ENCODE measurements around the gene PAM16.

PAM16 gene

DNA sequence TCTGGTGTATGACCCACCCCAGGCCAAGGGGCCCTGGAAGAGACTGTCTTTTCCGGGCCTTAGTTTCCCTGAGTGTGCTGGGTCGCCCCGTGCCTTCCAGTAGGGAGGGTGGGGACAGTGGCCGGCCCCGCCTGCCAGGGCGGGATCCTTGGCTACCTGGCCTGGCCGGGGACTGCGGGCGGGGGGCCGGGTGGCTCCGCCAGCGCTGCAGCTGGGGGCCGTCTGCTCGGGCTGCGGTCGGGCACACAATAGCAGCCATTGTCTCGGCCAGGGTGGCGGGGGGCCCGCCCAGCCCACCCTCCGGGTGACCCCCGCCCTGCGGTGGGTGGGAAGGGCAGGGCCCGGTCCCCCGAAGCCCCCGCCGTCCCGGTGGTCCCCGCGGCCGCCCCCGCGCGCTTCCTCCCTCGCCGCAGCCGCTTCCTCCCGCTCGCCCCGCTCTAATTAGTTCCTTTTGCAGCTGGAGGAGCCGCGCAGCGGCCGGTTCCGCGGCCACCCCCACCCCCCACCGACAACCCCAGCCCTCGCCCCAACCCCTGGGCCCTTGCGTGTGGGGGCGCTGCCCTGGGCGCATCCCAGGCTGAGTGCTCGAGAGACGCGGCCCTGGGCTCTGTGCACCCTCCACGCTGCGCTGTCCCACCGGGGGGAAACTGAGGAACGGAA, 23.6 kb downstream of the PAM16 start:
- ChIA-PET POLR2A (no interaction called here), CTCF (interaction anchor here (1.0 to 14.1 kb wide), 9 partner anchors 12 to 128 kb away, joined by 3 to 188 read pairs (median 13); partner anchors contain the start of genes GLIS2 and TFAP4)
- Histone ChIP-seq H3K4me1 (ENCODE audit: control extremely low read depth in 1 of 4, control insufficient read depth in 4 of 4, insufficient read depth in 4 of 4, low read length in 3 of 4) (peaks cover 0 to 21% (median 17%) of the 10 kb centered on the region in 4 experiments), H3K27ac (ENCODE audit: insufficient read depth in 1 of 2, low read depth in 1 of 2, low read length in 2 of 2, poor library complexity in 1 of 2, severe bottlenecking in 2 of 2) (no peak overlapping the region), H3K36me3 (ENCODE audit: control insufficient read depth in 4 of 4, insufficient read depth in 4 of 4, low read length in 3 of 4) (no peaks in the 10 kb centered on the region), H3K4me3 (ENCODE audit: control insufficient read depth in 1 of 7, extremely low read depth in 1 of 7, insufficient read depth in 4 of 7, low read depth in 2 of 7, low read length in 6 of 7) (peak overlapping the region; percentile 8 to 77 (median 61)), H3K9me3 (ENCODE audit: control extremely low read depth in 1 of 5, control insufficient read depth in 4 of 5, insufficient read depth in 2 of 5, low read depth in 1 of 5, low read length in 4 of 5) (no peaks in the 10 kb centered on the region), H3K27me3 (replicated peaks in 2 of 5; ENCODE audit: control insufficient read depth in 4 of 5, insufficient read depth in 5 of 5, low read length in 4 of 5) (no peaks in the 10 kb centered on the region)
- WGBS (ENCODE audit: insufficient coverage): 7% methylated on average over 17 of the region's 57 CpGs
- peak in 1 of 3 donors; percentile 58 for DNase-seq

DNA sequence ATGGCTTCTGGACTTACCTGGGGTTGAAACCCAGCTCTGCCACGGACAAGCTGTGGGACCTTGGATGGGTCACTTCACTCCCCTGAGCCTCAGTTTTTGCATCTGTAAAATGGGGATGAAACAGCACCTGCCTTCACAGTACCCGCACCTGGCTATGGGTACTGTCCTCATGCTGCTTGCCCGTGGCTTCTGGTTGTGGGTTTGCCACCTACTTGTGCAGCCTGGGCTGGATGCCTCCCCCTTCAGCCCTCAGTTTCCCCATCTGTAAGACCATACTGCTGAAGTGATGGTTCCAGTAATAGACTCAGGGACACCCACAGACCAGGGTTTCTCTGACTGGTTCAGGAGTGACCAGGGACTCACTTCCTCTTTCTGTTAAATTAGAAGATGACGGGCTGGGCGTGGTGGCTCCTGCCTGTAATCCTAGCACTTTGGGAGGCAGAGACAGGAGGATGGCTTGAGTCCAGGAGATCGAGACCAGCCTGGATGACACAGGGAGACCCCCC, 25.8 kb downstream of the PAM16 start:
- Histone ChIP-seq H3K27ac (ENCODE audit: insufficient read depth in 1 of 2, low read depth in 1 of 2, low read length in 2 of 2, poor library complexity in 1 of 2, severe bottlenecking in 2 of 2) (no peak overlapping the region), H3K4me1 (ENCODE audit: control extremely low read depth in 1 of 4, control insufficient read depth in 4 of 4, insufficient read depth in 4 of 4, low read length in 3 of 4) (peaks cover 0 to 21% (median 17%) of the 10 kb centered on the region in 4 experiments), H3K4me3 (ENCODE audit: control insufficient read depth in 1 of 7, extremely low read depth in 1 of 7, insufficient read depth in 4 of 7, low read depth in 2 of 7, low read length in 6 of 7) (no peak overlapping the region), H3K36me3 (ENCODE audit: control insufficient read depth in 4 of 4, insufficient read depth in 4 of 4, low read length in 3 of 4) (no peaks in the 10 kb centered on the region), H3K27me3 (replicated peaks in 2 of 5; ENCODE audit: control insufficient read depth in 4 of 5, insufficient read depth in 5 of 5, low read length in 4 of 5) (no peaks in the 10 kb centered on the region), H3K9me3 (ENCODE audit: control extremely low read depth in 1 of 5, control insufficient read depth in 4 of 5, insufficient read depth in 2 of 5, low read depth in 1 of 5, low read length in 4 of 5) (no peaks in the 10 kb centered on the region)
- ChIA-PET POLR2A (no interaction called here), CTCF (interaction anchor here (3.7 to 14.1 kb wide), 3 partner anchors 10 to 39 kb away, joined by 14 to 188 read pairs (median 132); partner anchors contain the start of gene GLIS2)
- 89% methylated on average over 5 of the region's 6 CpGs for WGBS (ENCODE audit: insufficient coverage)
- peak in 1 of 3 donors; percentile 57 for DNase-seq

DNA sequence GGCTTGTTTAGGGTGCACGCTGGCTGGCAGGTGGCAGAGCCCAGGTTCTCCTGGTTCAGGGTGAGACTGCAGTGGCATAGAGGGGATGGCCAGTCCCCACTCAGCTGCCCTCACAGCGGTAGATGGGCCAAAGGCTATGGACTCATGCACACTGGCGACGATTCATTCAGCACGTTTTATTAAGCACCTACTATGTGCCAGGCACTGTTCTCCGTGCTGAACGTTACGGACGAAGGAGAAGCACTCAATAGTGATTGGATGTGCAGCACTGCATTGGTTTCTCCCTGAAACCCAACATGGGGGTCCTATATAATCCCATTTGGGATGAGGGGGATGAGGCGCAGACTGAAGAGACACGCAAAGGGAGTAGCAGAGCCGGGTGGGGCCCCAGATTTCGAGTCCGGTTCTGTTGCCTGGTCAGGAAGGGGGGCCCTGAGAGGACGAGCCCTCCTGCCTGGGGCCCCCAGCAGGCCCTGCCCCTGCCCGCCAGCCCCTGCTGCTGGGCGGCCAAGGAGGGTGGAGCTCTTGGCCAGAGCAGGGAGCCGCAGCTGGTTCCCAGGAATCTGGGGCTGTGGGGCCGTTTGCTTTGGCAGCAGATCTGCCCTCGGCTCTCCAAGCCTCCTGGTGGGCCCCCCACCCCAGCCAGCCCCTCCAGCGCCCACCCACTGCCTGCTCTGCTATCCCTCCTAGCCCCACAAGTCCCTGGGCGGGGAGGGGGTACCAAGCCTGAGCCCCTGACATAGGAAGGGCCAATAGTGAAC, 26.4 kb downstream of the PAM16 start:
- POLR2A ChIA-PET: interaction anchor here (0.7 kb wide), 1 partner anchor 90 kb away, joined by 3 read pairs; no protein-coding TSS in a partner anchor
- Histone ChIP-seq H3K36me3 (ENCODE audit: control insufficient read depth in 4 of 4, insufficient read depth in 4 of 4, low read length in 3 of 4) (no peaks in the 10 kb centered on the region), H3K27ac (ENCODE audit: insufficient read depth in 1 of 2, low read depth in 1 of 2, low read length in 2 of 2, poor library complexity in 1 of 2, severe bottlenecking in 2 of 2) (no peak overlapping the region), H3K4me3 (ENCODE audit: control insufficient read depth in 1 of 7, extremely low read depth in 1 of 7, insufficient read depth in 4 of 7, low read depth in 2 of 7, low read length in 6 of 7) (no peak overlapping the region), H3K27me3 (replicated peaks in 2 of 5; ENCODE audit: control insufficient read depth in 4 of 5, insufficient read depth in 5 of 5, low read length in 4 of 5) (no peaks in the 10 kb centered on the region), H3K4me1 (ENCODE audit: control extremely low read depth in 1 of 4, control insufficient read depth in 4 of 4, insufficient read depth in 4 of 4, low read length in 3 of 4) (peaks cover 0 to 21% (median 17%) of the 10 kb centered on the region in 4 experiments), H3K9me3 (ENCODE audit: control extremely low read depth in 1 of 5, control insufficient read depth in 4 of 5, insufficient read depth in 2 of 5, low read depth in 1 of 5, low read length in 4 of 5) (no peaks in the 10 kb centered on the region)
- DNase-seq: no peak
- CTCF ChIA-PET: interaction anchor here (3.7 to 14.1 kb wide), 2 partner anchors 9 to 16 kb away, joined by 14 to 188 read pairs; partner anchors contain the start of gene GLIS2
- 96% methylated on average over 20 of the region's 22 CpGs for WGBS (ENCODE audit: insufficient coverage)

DNA sequence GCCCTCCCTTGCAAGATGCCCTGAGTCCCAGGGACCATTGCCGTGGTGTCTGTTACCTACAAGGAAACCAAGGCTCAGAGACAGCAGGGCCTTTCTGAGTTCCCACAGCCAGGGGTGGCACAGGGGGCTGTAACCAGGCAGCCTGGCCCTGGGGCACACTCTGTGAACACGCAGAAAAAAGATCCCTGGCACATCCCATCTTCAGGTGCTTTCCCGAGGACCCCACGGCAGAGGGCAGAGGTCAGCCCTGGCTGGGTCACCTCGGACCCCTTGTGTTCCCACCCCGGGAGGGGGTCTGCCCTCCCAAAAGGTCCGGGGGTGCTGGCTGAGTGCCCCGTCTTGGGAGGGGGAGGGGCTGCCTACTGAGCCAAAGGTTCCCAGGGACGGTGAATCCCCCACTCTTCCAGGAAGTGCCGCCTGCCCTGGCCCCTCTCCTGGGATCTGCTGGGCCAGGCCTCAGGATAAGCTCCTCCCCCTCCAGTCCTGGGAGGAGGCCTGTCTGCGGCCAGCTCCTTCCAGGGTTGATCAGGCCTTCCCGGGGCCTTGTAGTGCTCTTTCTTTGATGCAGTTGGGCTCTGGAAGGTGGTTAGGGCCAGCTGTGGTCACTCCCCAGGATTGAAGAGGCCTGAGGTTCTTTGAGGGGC, 27.2 kb downstream of the PAM16 start:
- no peaks in the 10 kb centered on the region for H3K9me3 ChIP-seq (ENCODE audit: control extremely low read depth in 1 of 5, control insufficient read depth in 4 of 5, insufficient read depth in 2 of 5, low read depth in 1 of 5, low read length in 4 of 5)
- DNase-seq: no peak
- POLR2A ChIA-PET: interaction anchor here (0.5 to 0.7 kb wide), 2 partner anchors 91 to 273 kb away, joined by 3 to 4 read pairs; no protein-coding TSS in a partner anchor
- no peaks in the 10 kb centered on the region for H3K36me3 ChIP-seq (ENCODE audit: control insufficient read depth in 4 of 4, insufficient read depth in 4 of 4, low read length in 3 of 4)
- peaks cover 0 to 1% (median 0%) of the 10 kb centered on the region in 5 experiments for H3K27me3 ChIP-seq (replicated peaks in 2 of 5; ENCODE audit: control insufficient read depth in 4 of 5, insufficient read depth in 5 of 5, low read length in 4 of 5)
- H3K4me1 ChIP-seq (ENCODE audit: control extremely low read depth in 1 of 4, control insufficient read depth in 4 of 4, insufficient read depth in 4 of 4, low read length in 3 of 4): peaks cover 0 to 18% (median 16%) of the 10 kb centered on the region in 4 experiments
- CTCF ChIA-PET: interaction anchor here (3.7 to 14.1 kb wide), 2 partner anchors 9 to 16 kb away, joined by 14 to 188 read pairs; partner anchors contain the start of gene GLIS2
- 84% methylated on average over 10 of the region's 12 CpGs for WGBS (ENCODE audit: insufficient coverage)
- no peak overlapping the region for H3K27ac ChIP-seq (ENCODE audit: insufficient read depth in 1 of 2, low read depth in 1 of 2, low read length in 2 of 2, poor library complexity in 1 of 2, severe bottlenecking in 2 of 2)
- no peak overlapping the region for H3K4me3 ChIP-seq (ENCODE audit: control insufficient read depth in 1 of 7, extremely low read depth in 1 of 7, insufficient read depth in 4 of 7, low read depth in 2 of 7, low read length in 6 of 7)

DNA sequence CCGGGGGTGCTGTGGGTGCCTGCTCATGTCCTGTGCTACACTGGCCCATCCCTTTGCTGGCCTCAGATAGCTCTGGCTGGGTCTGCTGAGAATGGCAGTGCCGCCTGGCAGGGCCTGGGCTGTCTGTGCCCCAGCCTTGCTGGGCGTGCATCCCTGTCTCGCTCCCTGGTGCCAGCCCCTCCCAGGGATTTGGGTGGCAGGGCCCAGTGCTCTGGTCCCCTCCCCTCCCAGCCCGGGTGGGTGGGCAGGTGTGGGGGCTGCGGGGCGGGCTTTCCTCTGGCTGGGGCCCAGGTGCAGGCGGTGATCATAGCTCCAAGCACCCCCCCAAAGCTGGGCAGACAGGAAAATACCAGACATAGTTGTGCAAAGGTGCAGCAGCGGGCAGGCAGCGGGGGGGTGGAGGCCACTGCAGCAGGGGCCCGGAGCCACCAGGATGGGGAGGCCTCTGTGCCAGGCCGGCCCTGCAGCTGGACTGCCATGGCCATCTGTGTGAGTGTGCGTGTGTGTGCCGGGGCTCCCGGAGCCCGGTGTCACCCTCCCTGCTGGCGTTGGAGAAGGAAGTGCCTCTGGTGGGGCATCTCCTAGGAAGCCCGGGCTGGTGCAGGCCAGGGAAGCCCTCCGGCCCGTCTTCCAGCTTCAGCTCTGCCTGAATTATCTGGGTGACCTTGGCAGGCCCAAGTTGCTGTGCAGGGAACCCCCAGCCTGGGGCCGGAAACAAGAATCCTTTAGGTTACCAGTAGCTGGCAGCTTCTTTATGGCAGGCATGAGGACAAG, 27.9 kb downstream of the PAM16 start:
- peaks cover 0 to 1% (median 0%) of the 10 kb centered on the region in 5 experiments for H3K27me3 ChIP-seq (replicated peaks in 2 of 5; ENCODE audit: control insufficient read depth in 4 of 5, insufficient read depth in 5 of 5, low read length in 4 of 5)
- ChIA-PET CTCF (interaction anchor here (14.1 kb wide), 1 partner anchor 15 kb away, joined by 188 read pairs; no protein-coding TSS in a partner anchor), POLR2A (no interaction called here)
- H3K27ac ChIP-seq (ENCODE audit: insufficient read depth in 1 of 2, low read depth in 1 of 2, low read length in 2 of 2, poor library complexity in 1 of 2, severe bottlenecking in 2 of 2): no peak overlapping the region
- H3K4me3 ChIP-seq (ENCODE audit: control insufficient read depth in 1 of 7, extremely low read depth in 1 of 7, insufficient read depth in 4 of 7, low read depth in 2 of 7, low read length in 6 of 7): no peak overlapping the region
- no peaks in the 10 kb centered on the region for H3K36me3 ChIP-seq (ENCODE audit: control insufficient read depth in 4 of 4, insufficient read depth in 4 of 4, low read length in 3 of 4)
- no peak for DNase-seq
- H3K4me1 ChIP-seq (ENCODE audit: control extremely low read depth in 1 of 4, control insufficient read depth in 4 of 4, insufficient read depth in 4 of 4, low read length in 3 of 4): peaks cover 0 to 11% (median 10%) of the 10 kb centered on the region in 4 experiments
- H3K9me3 ChIP-seq (ENCODE audit: control extremely low read depth in 1 of 5, control insufficient read depth in 4 of 5, insufficient read depth in 2 of 5, low read depth in 1 of 5, low read length in 4 of 5): no peaks in the 10 kb centered on the region
- WGBS (ENCODE audit: insufficient coverage): 87% methylated on average over 15 of the region's 21 CpGs
